HK-2 (cell line): Measurements from ENCODE around the gene FHIT.

Source experiments
- DNase-seq: peaks from one replicate; pipeline ENCODE4 v3.0.0-alpha.2; 2018; ENCODE audit not compliant: unreplicated experiment

FHIT gene

DNA sequence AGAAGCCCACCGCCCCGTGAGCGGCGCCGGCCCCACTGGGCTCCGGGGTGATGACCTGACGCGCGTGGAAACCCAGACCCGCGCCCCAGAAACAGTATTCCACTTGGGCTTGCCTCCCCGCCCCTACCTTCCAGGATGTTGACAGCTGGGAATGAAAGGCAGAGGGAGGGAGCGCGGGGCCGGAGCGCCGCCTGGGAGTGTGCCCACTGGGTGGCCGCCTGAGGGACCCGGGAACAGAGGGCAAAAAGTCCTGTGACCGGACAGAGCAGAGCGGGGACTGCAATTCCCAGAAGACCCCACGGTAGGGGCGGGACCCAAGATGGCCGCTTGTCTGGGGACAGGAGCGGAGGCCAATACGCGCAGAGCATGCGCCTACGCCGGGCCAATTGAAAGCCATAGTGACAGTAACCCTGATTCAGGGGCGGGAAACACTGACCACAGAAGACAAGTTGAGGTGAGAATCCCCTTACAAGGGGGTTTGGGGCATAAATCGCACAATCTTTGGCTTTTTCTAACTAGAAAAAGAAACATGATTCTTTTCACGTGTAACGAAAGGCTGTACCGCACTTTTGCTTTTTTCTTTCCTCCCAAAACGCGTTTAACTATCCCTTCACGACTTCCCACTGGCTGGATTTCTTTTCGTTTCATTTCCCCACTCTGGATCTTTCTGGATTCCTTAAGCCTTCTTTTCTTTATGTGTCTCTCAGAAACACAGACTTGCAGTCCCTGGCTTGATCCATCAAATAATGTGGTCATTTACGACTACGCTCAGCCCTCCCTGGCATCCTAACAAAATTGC is at the start of gene FHIT:
Gene FHIT, minus strand, starts transcription at position 279 of the 799 bp plus-strand sequence.
- DNase-seq, result peak; percentile 91

DNA sequence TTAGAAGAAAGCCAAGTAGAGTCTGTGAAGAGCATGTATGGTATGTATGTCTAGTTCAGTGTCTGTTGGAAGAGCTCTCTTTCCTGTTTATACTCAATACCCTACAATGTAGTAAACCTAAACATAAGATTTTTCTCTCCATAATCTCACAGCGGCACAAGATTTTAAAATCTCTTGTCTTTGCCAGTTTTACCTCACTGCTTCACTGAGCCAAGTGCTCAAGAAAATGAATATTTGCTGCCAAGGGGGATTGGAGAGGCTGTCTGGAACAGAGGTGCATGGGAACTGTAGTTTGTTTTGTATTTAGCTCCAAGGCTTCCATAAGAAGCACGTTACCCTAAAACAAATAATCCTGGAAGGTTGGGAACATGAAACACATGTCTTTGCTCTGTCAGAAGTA is 49.5 kb upstream of the FHIT start:
- DNase-seq, result no peak

DNA sequence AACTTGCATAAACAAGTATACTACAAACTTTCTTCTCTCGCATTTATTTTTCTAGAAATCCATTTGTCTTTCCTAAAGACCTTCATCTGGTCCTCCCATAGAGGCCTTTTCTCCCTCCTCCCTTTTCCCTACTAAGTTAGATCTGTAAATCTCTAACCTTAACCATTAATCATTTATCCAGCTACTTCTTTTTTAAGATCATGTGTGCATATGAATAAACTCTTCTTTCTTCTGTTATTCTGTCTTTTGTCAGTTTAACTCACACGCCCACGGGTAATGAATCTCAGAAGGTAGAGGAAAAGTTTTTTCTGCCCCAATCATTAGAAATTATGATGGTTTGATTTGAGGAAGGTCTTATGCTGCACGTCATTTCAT is 48.7 kb upstream of the FHIT start:
- no peak for DNase-seq

DNA sequence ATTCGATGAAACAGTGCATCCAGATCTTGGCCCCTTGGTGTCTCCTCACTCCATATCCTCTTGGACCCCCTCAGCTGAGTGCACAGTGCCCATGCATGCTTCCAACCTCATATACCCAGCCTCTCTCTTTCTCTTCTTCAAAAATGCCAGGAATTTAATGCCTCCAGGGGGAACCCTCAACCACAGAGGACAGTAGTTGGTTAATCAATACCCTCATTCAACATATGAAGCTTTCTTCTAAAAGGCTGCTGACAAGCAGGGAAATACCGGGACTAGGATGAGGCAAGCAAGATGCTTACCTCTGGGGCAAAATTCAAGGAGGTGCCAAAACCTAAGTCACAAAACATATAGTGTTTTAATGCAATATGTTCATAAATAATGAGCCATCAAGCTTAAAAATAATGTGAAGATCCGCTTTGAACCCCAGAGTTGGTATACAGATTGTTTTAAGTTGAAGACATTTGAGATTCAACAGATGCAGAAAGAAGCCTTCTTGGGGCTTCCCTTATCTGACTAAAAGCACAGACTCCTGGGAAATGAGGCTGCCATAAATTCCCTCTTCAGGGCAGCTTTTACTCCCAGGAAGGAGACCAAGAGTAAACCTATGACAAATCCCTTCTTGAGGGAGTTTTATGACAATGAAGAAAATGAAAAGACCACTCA is 48.2 kb upstream of the FHIT start:
- DNase-seq, result peak; percentile 38

DNA sequence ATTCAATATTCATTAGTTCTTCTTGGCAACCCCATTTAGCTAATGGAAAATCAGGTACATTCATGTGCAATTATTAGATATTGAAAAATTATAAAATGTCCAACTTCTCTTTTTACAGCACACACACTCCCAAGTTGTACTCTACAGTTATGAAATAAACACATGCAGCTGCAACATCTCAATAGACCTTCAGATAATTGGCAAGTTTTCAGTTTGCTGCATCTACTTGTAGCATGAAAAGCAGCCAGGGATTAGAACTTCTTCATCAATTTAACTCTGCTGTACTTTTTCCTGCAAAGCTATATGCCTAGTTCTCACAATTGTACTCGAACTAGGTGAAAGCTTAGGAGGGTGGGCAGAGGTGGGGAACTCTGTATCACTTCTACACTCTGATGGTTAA is 46.6 kb upstream of the FHIT start:
- DNase-seq, result no peak

DNA sequence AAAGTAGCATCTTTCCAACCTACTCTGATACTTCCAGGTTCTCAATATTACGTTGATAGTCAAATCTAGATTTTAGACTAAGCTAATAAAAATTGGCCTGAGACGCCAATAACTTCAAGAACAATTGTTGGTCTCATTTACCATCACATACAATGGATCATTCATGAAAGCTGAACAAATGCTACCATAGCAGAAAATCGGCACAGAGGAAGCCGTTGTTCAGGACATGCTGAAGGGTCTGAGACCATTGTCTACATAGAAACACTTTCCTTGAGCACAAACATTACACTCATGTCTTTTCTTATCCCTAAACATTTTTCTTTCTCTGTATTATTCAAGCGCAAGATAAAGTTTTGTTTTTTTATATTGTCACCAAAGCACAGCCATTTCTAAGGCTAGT is 37.2 kb upstream of the FHIT start:
- DNase-seq, result no peak

DNA sequence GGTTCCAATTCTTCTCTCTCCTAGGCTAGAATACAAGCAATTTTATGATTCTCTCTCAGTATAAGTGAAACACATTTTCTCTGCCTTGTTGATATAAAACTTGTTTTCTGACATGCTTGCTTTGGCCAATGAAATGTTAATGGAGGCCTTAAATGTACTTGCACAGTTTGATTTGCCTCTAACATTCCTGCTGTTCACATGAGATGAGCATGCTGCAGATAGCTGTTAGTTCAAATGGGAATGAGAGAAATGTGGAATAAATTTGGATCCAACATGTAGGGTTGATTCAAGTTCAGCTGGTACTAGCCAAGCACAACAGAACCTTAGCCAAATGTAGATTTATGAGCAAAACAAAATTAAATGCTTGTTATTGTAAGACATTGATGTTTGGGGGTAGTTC is 32.6 kb upstream of the FHIT start:
- DNase-seq, result no peak

DNA sequence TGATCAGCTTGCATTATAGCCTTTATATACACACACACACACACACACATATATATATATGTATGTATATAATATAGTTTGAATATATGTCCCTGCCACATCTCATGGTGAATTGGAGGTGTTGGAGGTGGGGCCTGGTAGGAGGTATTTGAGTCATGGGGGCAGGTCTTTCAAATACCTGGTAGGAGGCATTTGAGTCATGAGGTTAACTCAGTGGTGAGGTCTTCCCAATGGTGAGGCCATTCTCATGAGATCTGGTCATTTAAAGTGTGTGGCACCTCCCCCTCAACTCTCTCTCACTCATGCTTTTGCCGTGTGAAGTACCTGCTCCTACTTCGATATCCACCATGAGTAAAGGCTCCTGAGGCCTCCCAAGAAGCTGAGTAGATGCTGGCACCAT is 27.5 kb upstream of the FHIT start:
- no peak for DNase-seq

DNA sequence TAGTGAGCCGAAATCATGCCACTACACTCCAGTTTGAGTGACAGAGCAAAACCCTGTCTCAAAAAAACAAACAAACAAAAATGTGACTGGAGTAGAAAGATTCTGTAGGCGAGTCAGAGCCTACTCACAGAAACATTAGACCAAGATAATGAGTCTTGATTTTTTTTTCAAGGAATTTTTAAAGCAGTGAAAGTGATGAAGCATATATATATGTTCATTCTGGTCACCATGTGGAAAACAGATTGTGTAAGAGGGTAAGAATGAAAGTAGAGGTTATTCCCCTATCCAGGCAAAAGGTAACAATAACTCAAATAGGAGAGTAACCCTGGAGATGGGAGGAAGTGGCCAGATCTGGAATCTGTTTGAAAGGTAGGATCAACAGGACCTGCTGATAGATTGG is 26.2 kb upstream of the FHIT start:
- DNase-seq, result no peak

DNA sequence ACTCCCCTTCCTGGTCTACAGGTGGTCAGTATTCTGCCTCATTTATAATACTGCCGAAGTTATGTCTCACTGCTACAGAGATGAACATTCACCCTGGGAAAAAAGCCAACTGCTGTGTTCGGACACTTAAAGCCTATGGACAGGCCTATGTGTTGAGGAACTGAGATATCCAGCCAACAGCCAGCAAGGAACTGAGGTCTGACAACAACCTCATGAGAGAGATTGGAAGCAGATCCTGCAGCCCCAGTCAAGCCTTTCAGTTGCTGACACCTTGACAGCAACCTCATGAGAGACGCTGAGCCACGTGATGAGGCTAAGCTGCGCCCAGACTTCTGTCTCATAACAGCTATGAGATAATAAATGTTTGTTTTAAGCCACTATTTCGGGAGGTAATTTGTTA is 18.2 kb upstream of the FHIT start:
- no peak for DNase-seq

DNA sequence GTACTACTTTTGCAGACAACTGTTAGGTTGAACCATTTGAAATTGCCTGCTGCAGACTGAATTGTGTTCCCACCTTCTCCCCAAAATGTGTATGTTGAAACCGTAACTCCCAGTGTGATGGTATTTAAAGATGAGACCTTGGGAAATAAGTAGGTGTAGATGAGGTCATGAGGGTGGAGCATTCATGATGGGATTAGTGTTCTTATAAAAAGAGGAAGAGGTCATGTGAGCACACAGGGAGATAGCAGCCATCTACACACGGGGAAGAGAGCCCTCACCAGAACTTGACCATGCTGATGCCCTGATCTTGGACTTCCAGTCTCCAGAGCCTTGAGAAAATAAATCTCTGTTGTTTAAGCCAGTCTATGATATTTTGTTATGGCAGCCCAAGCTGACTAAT is 17.4 kb upstream of the FHIT start:
- DNase-seq, result no peak

DNA sequence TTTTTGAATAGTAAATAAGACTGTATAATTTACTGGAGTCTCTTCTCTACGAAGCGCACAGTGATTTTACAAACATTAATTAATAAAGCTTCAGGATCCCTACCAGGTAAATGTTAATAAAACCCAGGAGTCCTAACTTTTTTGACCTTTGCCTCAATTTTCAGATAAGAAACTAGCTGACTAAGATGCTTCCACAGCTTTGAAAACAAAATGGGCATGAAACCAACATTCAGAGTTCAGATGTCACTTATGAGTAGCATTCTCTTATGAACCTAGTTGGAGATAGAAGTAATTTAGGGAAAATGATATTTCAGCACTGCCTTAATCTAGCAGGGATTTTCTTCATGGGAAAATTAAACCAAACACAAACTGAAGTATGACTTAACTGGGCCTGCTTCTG is 13.0 kb upstream of the FHIT start:
- DNase-seq, result no peak

DNA sequence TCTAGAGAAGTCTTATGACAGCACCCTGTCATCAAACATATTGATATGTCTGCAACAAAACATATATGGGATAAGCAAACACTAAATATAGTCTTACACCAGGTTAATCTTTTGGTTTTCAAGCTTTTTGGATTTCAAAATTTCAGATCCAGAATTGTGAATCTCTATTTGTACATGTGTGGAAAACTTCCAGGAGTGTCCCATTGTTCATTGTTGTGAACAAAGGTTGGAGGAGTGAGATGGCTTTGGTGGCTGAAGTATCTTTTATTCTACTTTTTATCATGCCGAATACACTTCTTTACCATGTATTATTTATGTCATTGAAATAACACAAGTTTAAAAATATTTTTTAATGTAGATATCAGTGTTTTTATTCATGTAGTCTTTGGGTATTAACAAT is 5.9 kb upstream of the FHIT start:
- no peak for DNase-seq

DNA sequence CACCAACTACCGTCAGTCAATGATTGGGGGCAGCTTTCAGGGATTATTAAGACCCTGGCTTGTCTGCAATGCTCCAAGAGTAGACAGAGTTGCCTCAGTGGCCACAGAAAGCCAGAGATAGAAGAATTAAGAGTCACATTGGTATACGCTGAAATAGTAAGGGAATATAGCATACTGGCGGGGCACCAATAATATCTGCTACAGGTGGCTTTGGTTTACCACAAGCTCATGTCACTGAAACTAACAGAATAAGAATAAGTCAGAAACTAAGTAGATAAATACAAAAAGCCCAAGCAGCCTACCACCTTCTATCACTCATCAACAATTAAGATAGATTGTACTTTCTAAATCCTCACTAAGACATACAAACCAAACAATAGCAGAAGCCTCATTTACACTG is 2.5 kb upstream of the FHIT start:
- no peak for DNase-seq

DNA sequence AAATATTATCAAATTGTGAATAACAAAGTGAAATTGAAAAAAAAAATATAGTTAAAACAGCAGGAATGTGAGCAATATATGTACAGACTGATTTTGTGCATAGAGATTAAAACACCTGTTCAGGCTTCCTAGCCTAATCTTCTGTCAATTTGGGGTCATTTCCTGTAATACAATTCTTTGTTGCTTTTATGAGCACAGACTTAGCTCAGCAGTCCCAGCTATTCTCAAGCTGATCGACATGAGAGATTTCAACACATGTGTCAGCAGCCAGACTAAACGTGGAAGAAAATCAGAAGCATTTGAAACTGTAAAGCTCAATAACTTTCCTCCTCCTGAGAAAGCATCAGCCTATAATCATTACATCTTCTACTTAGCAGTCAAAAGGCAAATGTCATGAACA is 1.6 kb upstream of the FHIT start:
- no peak for DNase-seq

DNA sequence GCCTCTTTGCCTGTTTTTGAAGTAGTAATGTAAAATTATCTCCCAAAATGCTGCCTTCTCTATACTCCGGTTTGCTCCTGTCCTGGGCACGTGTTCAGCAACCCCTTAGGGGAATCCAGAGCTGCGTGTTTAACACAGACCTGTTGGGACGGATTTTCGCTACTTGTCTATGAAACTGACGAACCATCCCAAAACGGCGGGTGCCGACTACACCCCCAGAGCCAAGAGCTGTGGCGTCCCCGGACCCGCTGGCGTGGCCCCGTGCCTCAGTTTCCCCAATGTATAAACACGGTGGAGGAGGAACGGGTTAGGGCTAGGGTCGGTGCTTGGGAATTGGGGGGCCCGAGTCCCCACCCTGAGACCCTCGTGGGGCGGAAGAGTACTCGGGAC is 473 bp downstream of the FHIT start:
- DNase-seq, result peak; percentile 13

DNA sequence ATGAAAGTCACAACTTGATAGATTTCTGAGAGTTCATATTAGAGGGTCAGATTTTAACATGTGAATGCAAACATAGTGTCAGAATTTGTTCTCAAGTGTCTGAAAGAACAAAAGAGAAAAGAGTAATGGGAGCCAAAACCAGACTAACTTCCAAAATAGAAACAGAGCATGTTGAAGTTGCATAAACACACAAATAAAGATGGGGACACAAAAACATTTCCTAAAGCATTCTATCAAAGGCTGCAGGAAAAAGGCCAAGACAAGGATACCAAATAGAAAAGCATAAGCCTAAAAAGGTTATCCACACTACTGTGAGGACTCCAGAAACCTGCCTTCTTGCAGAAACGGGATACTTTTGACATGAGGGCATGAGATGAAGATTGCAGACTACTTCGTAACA is 2.8 kb downstream of the FHIT start:
- no peak for DNase-seq

DNA sequence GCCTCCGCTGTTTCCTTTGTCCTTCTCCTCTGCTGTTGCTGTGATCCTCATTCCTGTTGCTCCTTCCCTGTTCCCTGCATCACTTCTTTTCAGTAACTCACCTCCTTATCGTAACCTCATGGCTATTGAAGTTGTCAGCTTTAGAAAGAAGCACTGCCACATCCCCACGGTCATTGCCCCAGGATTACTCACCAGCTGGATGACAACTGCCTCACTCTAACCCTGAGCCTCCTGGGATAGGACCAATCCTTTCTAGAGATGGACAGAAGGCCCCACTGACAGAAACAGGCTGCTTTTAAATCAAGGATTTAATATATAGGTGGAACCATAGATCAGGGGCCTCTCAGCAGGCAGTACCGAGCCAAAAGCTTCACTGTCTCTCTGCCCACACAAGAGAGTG is 4.1 kb downstream of the FHIT start:
- no peak for DNase-seq

DNA sequence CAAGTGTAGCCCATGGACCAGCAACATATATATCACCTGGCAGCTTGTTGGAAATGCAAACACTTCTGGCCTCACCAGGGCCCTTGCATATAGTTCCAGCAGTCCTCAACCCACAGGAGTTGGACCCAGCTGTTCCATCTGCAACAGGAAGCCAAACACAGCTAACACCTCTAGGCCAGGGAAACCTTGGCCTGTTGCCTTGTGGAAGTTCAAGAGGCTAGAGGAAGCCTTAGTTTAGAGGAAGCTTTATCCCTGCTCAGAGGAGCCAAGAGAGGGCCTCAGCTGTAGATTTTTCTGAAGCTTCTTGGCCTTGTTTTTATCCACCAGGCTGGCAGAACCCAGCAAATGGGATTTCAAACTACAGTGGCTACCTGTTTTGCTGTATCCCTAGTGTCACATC is 11.4 kb downstream of the FHIT start:
- no peak for DNase-seq

DNA sequence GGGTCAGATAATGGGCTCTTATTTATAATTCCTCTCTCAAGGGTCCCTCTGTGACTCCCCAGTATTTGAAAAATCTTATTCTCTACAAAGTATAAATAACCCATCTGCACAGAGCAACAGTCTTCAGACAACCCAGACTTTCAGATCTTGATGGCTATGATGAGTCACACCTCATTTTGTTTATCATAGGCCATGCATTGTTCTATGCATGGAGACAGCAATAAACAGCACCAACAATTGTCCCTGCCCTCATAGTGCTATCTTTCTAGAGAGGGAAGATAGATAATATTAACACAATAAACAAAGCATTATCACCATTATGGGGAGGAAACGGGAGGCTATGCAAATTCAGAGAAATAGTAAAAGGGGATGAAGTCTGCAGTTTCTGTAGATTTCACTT is 13.4 kb downstream of the FHIT start:
- no peak for DNase-seq

DNA sequence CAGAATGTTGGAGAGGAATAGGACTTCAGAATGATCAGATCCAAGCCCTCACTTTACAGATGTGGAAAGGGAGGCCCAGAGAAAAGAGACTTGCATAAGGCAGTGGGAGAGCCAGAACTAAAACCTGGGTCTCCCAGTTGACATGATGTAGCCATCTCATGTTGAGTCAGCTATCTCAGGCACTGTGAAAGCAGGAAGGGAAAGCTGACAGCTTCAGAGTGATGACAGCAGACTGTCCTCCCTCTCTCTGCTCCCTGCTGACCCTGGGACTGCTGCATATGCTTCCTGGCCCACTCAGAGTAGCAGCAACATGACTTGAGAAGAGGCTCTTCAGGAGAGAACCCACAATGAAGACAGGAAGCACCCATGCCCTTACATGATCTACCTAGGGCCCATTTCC is 14.7 kb downstream of the FHIT start:
- no peak for DNase-seq

DNA sequence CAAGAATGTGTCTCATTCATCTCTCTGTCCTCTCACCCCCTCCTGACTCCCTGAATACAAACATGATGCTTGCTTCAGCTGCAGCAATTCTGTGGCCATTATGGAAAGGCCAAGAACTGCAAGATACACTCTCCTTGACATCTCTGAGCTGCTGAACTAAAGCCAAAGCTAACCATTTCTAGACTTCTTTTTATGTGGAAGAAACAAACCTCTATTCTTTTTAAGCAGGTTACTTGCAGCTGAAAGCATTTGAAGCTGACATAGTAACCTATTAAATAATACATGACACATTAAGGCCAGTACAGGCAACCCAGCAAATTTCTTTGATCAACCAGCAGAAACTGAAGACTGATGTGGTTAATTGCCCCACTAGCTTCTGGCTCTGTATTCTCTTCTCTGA is 17.5 kb downstream of the FHIT start:
- DNase-seq, result no peak

DNA sequence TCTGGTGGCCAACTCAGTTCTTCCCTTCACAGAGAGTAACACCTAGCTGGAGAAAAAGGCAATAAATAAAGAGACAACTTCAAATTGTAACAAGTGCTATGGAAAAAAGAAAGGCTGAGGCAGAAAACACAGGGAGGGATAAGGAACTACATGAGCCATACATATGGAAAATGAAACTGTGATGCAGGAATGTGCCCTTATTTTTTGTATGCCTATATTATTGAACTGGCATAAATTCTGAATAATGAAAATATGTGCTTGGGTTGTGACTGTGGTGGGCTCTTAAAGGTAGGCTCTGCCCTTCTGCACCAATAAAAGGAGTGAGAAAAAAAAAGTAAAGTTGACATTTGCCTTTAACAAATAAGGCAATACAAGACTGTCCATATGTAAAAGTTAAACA is 19.6 kb downstream of the FHIT start:
- DNase-seq, result no peak

DNA sequence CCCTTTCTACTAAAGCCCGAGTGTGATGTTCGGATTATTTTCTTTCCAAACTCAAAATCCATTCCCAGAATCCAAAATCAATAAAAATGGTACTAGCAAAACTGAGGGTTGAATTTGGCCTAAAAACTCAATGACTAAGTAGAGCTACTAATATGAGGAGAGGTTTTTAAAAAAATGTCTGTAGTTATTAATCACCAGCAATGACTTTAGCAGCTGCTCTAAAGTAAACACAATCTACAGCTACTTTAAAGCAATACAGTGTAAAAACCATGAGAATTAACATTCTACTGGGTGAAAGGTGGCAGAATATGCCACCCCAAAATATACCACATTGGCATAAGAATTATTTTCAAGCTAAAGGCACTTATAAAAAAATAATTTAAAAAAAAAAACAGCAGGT is 23.5 kb downstream of the FHIT start:
- no peak for DNase-seq
